Endothelial cell of umbilical vein (primary cell): Measurements from ENCODE around the gene SCRN1.

Source experiments
- EZH2 ChIP-seq: IDR thresholded peaks from 2 replicates; pipeline ENCODE4 v1.6.1; 2012; ENCODE audit warnings: borderline replicate concordance, low read depth, mild to moderate bottlenecking, moderate library complexity, low read length, inconsistent platforms; ENCODE audit not compliant: severe bottlenecking
- POLR2AphosphoS5 ChIP-seq: IDR thresholded peaks from 2 replicates; pipeline ENCODE4 v1.6.1; 2012; ENCODE audit warnings: low read depth, mild to moderate bottlenecking, control low read depth, low read length, moderate library complexity; ENCODE audit not compliant: insufficient read depth
- TF ChIP-seq, protein P1 (sequence below), 2 donors: IDR thresholded peaks; 1 replicate in 1 of 2; 2 replicates in 1 of 2; pipeline ENCODE4 v1.5.1; 2011; ENCODE audit warnings: low read length in 2 of 2, mild to moderate bottlenecking in 2 of 2, moderate library complexity in 2 of 2, control low read depth in 1 of 2, inconsistent platforms in 1 of 2, low read depth in 1 of 2; ENCODE audit not compliant: insufficient read depth in 1 of 2; ENCODE audit errors: extremely low read depth in 1 of 2

DNA sequence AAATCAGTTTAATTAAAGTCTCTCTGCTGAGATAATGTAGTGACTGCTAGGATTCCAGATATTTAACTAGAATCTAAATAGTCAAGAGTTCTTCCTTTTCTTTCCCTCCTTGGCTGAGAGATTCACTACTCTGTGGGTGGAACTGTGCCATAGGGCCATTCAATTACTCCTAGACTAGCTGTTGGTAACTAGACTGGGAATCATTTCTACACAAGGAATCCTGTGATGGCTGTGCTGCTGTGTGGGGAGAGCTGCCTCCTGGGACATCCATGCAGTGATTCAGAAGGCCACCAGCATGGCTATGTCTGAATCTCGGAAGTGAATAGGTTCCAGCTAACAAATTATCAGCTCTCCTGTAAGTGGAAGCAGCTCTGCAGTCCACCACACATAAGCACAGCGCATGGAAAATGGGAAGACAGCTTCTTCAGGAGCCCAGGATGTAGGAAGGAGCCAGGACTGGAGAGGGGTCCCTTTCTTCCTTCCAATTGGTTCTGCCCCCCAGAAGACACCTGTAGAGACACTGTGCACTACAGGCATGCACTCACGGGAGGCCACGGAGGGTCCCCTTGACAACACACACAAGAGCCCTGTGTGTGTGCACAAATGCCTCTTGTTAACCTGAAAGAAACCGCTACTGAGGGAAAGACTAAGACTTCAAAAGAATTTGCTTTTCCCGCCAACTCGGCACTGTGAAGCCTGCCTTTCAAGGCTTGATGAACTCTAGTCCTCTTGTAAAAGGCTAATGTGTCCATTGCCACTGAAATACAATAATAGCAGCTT lies 66.5 kb downstream of the SCRN1 start:
- TF ChIP-seq EZH2: no peak
- TF ChIP-seq POLR2AphosphoS5: no peak
- TF ChIP-seq, protein P1, sequence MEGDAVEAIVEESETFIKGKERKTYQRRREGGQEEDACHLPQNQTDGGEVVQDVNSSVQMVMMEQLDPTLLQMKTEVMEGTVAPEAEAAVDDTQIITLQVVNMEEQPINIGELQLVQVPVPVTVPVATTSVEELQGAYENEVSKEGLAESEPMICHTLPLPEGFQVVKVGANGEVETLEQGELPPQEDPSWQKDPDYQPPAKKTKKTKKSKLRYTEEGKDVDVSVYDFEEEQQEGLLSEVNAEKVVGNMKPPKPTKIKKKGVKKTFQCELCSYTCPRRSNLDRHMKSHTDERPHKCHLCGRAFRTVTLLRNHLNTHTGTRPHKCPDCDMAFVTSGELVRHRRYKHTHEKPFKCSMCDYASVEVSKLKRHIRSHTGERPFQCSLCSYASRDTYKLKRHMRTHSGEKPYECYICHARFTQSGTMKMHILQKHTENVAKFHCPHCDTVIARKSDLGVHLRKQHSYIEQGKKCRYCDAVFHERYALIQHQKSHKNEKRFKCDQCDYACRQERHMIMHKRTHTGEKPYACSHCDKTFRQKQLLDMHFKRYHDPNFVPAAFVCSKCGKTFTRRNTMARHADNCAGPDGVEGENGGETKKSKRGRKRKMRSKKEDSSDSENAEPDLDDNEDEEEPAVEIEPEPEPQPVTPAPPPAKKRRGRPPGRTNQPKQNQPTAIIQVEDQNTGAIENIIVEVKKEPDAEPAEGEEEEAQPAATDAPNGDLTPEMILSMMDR (IDR thresholded peaks at IDR 0.05; ENCODE audit: extremely low read depth in 1 of 2, insufficient read depth in 1 of 2, low read depth in 1 of 2, low read length in 2 of 2): no peak
